SK-N-SH treated with all-trans-retinoic acid at 6 μM for 48 hours (cell line): ENCODE results near the gene PABPN1L.

Source experiments
- ATAC-seq: fragments of 200-7000 bp; cut with Tn5 transposase; 3 replicates; pipeline ENCODE4 v1.9.1; 2020; ENCODE audit warnings: mild to moderate bottlenecking, moderate library complexity
- ARNTL ChIP-seq: fragments of 450-650 bp; formaldehyde crosslinking; IDR thresholded peaks from 2 replicates; pipeline ENCODE4 v1.5.0; 2020; ENCODE audit warnings: low read depth, mild to moderate bottlenecking, moderate library complexity, borderline replicate concordance
- BACH2 ChIP-seq: fragments of 250-450 bp; sonication (Bioruptor Pico); IDR thresholded peaks from 2 replicates; pipeline ENCODE4 v1.9.0; 2021; ENCODE audit warnings: mild to moderate bottlenecking, borderline replicate concordance
- CREB5 ChIP-seq: fragments of 250-450 bp; sonication (Bioruptor Pico); IDR thresholded peaks from 2 replicates; pipeline ENCODE4 v1.5.1; 2020; ENCODE audit warnings: low read depth, mild to moderate bottlenecking, moderate library complexity
- CSDC2 ChIP-seq: fragments of 250-450 bp; sonication (Bioruptor Pico); IDR thresholded peaks from 2 replicates; pipeline ENCODE4 v1.5.0; 2020; ENCODE audit warnings: mild to moderate bottlenecking, moderate library complexity
- ESRRG ChIP-seq: fragments of 250-450 bp; sonication (Bioruptor Pico); IDR thresholded peaks from 2 replicates; pipeline ENCODE4 v1.6.1; 2021; ENCODE audit warnings: mild to moderate bottlenecking
- GLIS3 ChIP-seq: fragments of 250-450 bp; sonication (Bioruptor Pico); IDR thresholded peaks from 2 replicates; pipeline ENCODE4 v1.5.0; 2020; ENCODE audit warnings: mild to moderate bottlenecking, moderate library complexity
- OSR1 ChIP-seq: fragments of 250-450 bp; sonication (Bioruptor Pico); IDR thresholded peaks from 2 replicates; pipeline ENCODE4 v1.8.0; 2022; ENCODE audit warnings: moderate library complexity, mild to moderate bottlenecking, inconsistent platforms
- PATZ1 ChIP-seq: fragments of 250-450 bp; sonication (Bioruptor Pico); IDR thresholded peaks from 2 replicates; pipeline ENCODE4 v1.8.0; 2020; ENCODE audit warnings: mild to moderate bottlenecking, moderate library complexity, borderline replicate concordance
- PPARA ChIP-seq: fragments of 250-450 bp; sonication (Bioruptor Pico); IDR thresholded peaks from 2 replicates; pipeline ENCODE4 v1.5.0; 2020; ENCODE audit warnings: mild to moderate bottlenecking, borderline replicate concordance
- RARB ChIP-seq: fragments of 250-450 bp; sonication (Bioruptor Pico); IDR thresholded peaks from 2 replicates; pipeline ENCODE4 v1.8.0; 2021; ENCODE audit warnings: mild to moderate bottlenecking, moderate library complexity
- SNAI2 ChIP-seq: fragments of 250-450 bp; sonication (Bioruptor Pico); IDR thresholded peaks from 2 replicates; pipeline ENCODE4 v1.5.0; 2020; ENCODE audit warnings: mild to moderate bottlenecking, moderate library complexity
- TCF4 ChIP-seq: fragments of 250-450 bp; sonication (Bioruptor Pico); IDR thresholded peaks from 2 replicates; pipeline ENCODE4 v1.8.0; 2021; ENCODE audit warnings: mild to moderate bottlenecking, moderate library complexity, borderline replicate concordance
- ZC3H10 ChIP-seq: fragments of 250-450 bp; sonication (Bioruptor Pico); IDR thresholded peaks from 2 replicates; pipeline ENCODE4 v1.5.1; 2021; ENCODE audit warnings: mild to moderate bottlenecking, moderate library complexity
- ZNF565 ChIP-seq: fragments of 450-650 bp; formaldehyde crosslinking; conservative IDR thresholded peaks from 2 replicates; pipeline ENCODE4 v1.5.0; 2020; ENCODE audit warnings: low read depth, mild to moderate bottlenecking, moderate library complexity
- ZNF70 ChIP-seq: fragments of 450-650 bp; formaldehyde crosslinking; IDR thresholded peaks from 2 replicates; pipeline ENCODE4 v1.5.0; 2020; ENCODE audit warnings: mild to moderate bottlenecking, moderate library complexity
- ZNF8 ChIP-seq: fragments of 450-650 bp; formaldehyde crosslinking; IDR thresholded peaks from 2 replicates; pipeline ENCODE4 v1.5.0; 2020; ENCODE audit warnings: mild to moderate bottlenecking, moderate library complexity
- TF ChIP-seq, protein P1 (sequence below): fragments of 250-450 bp; sonication (Bioruptor Pico); IDR thresholded peaks from 2 replicates; pipeline ENCODE4 v1.5.0; 2020; ENCODE audit warnings: mild to moderate bottlenecking, moderate library complexity
- TF ChIP-seq, protein P2 (sequence below): fragments of 250-450 bp; sonication (Bioruptor Pico); IDR thresholded peaks from 2 replicates; pipeline ENCODE4 v1.8.0; 2021; ENCODE audit warnings: low read depth, mild to moderate bottlenecking, moderate library complexity, borderline replicate concordance

PABPN1L gene

GRCh38 chr16:88896238-88897070, 30.0 kb upstream of the PABPN1L start:
- no peak for ATAC-seq
- TF ChIP-seq ZNF565 (no peak), ARNTL (CRISPR knock-in tag) (no peak), ESRRG (CRISPR knock-in tag) (no peak), PATZ1 (CRISPR knock-in tag) (no peak), ZNF70 (CRISPR knock-in tag) (no peak), ZC3H10 (CRISPR knock-in tag) (no peak), OSR1 (no peak), GLIS3 (CRISPR knock-in tag) (no peak), SNAI2 (CRISPR knock-in tag) (no peak), ZNF8 (CRISPR knock-in tag) (no peak)
- TF ChIP-seq, protein P1, sequence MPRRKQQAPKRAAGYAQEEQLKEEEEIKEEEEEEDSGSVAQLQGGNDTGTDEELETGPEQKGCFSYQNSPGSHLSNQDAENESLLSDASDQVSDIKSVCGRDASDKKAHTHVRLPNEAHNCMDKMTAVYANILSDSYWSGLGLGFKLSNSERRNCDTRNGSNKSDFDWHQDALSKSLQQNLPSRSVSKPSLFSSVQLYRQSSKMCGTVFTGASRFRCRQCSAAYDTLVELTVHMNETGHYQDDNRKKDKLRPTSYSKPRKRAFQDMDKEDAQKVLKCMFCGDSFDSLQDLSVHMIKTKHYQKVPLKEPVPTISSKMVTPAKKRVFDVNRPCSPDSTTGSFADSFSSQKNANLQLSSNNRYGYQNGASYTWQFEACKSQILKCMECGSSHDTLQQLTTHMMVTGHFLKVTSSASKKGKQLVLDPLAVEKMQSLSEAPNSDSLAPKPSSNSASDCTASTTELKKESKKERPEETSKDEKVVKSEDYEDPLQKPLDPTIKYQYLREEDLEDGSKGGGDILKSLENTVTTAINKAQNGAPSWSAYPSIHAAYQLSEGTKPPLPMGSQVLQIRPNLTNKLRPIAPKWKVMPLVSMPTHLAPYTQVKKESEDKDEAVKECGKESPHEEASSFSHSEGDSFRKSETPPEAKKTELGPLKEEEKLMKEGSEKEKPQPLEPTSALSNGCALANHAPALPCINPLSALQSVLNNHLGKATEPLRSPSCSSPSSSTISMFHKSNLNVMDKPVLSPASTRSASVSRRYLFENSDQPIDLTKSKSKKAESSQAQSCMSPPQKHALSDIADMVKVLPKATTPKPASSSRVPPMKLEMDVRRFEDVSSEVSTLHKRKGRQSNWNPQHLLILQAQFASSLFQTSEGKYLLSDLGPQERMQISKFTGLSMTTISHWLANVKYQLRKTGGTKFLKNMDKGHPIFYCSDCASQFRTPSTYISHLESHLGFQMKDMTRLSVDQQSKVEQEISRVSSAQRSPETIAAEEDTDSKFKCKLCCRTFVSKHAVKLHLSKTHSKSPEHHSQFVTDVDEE: no peak

- TF ChIP-seq CSDC2 (CRISPR knock-in tag) (no peak), BACH2 (no peak), PPARA (CRISPR knock-in tag) (no peak), PATZ1 (CRISPR knock-in tag) (no peak), ESRRG (CRISPR knock-in tag) (no peak), ARNTL (CRISPR knock-in tag) (no peak), GLIS3 (CRISPR knock-in tag) (no peak), RARB (CRISPR knock-in tag) (no peak), ZNF565 (no peak), CREB5 (CRISPR knock-in tag) (no peak), TCF4 (no peak), ZC3H10 (CRISPR knock-in tag) (no peak), OSR1 (no peak)
- TF ChIP-seq, protein P2, sequence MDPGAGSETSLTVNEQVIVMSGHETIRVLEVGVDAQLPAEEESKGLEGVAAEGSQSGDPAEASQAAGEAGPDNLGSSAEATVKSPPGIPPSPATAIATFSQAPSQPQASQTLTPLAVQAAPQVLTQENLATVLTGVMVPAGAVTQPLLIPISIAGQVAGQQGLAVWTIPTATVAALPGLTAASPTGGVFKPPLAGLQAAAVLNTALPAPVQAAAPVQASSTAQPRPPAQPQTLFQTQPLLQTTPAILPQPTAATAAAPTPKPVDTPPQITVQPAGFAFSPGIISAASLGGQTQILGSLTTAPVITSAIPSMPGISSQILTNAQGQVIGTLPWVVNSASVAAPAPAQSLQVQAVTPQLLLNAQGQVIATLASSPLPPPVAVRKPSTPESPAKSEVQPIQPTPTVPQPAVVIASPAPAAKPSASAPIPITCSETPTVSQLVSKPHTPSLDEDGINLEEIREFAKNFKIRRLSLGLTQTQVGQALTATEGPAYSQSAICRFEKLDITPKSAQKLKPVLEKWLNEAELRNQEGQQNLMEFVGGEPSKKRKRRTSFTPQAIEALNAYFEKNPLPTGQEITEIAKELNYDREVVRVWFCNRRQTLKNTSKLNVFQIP (CRISPR knock-in tag): no peak
- TF ChIP-seq, protein P1: no peak
- ATAC-seq: no peak
These were observed 28.9 kb upstream of the PABPN1L start for GRCh38 chr16:88895335-88895734.
